HG03439 (cell line): Measurements from ENCODE around the gene APOM.
A peak's percentile ranks its signal among the peaks of the same experiment; 100 is the strongest.

Experiments
- ATAC-seq: cut with Tn5 transposase; IDR thresholded peaks from one replicate; pipeline ENCODE4 v1.9.1; 2021; ENCODE audit warnings: mild to moderate bottlenecking, moderate library complexity; ENCODE audit not compliant: unreplicated experiment

The APOM gene

DNA sequence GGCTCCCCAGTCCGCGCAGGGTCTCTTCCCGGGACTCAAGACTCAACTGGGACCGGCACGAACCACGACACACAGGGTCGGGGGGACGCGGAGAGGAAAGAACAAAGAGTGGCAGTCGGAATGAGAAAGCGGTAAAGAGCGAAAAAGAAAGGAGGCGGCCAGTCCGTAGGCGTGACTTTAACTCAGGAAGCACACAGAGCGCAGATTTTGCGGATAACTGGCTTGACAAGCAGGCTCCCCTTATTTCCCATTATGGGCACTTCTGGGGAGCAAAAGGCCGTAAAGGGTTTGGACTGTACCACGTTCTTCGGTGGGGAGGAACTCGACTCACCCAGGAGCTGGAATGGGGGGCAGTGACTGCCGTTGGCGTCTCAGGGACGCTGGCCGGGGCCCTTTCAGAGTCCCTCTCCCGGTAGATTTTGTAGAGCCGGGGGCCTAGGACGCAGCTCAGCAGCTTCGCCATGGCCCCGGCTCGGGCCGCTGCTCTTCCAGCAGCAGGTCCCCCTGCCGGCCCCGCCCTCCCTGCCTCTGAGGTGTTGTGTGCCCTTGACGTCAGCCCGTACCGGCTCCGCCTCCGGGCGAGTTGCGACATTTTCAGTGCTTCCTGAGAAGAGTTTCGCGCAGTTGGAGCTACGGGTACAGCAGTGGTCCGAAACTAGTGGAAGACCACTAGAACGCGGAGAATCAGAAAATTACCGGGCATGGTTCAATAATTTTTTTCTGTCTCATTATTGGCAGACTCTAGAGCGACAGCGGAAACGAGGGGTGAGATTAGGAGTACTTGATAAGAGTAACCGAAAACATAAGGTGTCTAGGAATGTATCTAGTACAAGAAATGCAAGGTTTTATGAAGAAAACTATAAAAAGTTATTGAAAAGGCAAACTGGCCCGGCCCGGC lies 47.4 kb downstream of the APOM start, which contains the start of gene ABHD16A:
Gene ABHD16A, minus strand, starts transcription at position 506 of the 898 bp plus-strand sequence. Its CDS starts 43 bp downstream, at position 463.
- ATAC-seq, result peak; percentile 79

DNA sequence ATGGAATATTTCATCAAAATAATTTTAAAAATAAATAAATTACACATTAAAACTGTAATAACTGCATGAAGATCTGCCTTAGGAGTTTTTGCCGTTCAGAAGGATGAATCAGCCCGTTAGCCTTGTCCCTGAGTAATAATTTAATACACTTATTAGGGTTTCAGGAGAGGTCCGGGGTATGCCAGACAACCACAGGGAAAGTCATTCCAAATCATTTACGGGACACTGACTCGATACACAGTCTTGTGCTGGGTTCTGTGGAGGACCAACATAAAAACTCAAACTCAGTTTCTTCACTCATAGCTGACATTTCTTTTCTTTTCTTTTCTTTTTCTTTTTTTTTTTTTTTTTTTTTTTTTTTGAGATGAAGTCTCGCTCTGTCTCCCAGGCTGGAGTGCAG lies 50.2 kb downstream of the APOM start:
- no peak for ATAC-seq

DNA sequence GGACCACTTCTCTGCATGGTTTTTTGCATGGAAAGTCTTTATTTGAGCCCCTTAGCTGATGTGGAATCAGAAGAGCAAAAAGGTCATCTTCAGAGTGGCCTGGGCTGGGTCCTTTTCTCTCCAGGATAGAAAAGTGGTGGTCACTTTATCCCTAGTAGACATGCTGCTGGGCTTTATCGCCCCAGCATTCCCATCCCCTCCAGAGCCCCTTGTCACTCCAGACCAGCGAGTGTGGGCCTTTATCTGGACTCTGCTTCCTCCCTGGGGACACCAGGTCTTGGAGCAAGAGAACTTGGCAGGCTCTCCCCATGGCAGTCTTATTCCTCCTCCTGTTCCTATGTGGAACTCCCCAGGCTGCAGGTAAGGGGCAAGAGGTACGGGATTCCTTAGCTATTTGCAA lies 50.9 kb downstream of the APOM start, which contains the start of gene LY6G6F:
Gene LY6G6F, plus strand, starts transcription at position 268 of the 400 bp plus-strand sequence. Its CDS starts 41 bp downstream, at position 309.
- no peak for ATAC-seq

DNA sequence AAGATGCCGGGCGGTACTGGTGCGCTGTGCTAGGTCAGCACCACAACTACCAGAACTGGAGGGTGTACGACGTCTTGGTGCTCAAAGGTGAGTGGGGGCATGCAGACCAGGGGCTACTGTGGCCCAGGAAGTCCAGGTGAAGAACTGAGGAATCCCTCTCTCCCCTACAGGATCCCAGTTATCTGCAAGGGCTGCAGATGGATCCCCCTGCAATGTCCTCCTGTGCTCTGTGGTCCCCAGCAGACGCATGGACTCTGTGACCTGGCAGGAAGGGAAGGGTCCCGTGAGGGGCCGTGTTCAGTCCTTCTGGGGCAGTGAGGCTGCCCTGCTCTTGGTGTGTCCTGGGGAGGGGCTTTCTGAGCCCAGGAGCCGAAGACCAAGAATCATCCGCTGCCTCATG lies 52.0 kb downstream of the APOM start:
- no peak for ATAC-seq
